ENCODE results near the gene BAK1. TPM values are rescaled to one million over a fixed set of nuclear protein-coding genes. Genes with fewer than 3 reads are reported as not detected.

BAK1 gene
- polyA plus RNA-seq, 3 donors: 27.8 to 41.5 (median 34.0) TPM

DNA sequence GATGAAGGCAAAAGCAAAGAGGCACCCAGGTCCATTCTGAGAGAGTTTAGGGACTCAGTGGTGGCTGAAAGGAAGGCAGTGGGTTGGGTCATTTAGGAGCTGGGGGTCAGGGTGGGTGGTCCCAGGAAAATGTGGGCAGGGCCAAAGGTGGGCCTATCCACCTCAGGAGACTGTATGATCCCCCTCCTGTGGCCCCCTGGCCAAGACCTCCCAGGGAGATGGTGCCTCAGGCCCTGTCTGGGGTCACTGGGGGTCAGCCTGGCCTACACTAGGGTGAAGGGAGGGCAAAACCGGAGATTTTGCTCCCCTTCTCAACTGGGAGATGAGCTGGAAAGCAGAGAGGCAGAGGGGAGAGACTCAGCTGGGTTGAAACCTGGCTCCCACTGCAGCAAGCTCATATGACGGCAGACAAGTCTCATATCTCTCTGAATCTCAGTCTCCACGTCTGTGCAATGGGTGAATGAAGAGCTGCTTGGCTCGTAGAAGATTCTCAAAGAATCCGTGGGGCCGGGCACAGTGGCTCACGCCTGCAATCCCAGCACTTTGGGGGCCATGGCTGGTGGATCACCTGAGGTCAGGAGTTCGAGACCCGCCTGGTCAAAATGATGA is 11.5 kb upstream of the BAK1 start:
- no peak overlapping the region for H3K27ac ChIP-seq (ENCODE audit: low read depth in 1 of 2, low read length in 2 of 2)
- H3K4me3 Mint-ChIP-seq: no peak overlapping the region

DNA sequence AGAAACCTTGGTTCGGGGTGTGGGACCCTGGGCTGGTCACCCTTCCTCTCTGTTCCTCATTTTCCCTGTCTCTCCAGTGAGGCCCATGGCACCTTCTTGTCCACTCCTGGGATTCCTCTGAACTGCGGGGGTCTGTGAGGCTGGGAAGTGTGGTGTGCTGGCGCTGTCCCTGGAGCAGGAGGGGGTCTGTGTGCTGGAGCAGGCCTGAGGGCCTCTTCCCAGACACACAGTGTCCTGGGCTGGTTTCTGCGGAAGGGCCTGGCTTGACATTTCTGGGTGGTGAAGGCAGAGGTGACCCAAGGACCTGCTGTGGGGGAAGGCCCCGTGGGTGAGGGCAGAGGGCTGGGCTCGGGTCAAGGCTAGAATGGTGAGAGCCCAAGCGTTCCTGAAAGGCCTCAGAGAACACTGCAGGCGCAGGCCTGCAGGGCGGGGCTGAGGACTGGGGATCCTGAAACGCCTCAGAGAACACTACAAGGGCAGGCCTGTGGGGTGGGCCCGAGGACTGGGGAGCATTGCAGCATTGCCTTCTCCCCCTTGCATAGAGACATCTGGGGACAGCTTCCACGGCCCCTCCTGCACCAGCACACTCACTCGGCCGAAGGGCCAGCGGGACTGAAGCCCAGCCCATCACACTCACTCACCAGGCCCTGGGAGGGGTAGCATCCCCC is 10.6 kb upstream of the BAK1 start:
- no peak overlapping the region for H3K27ac ChIP-seq (ENCODE audit: low read depth in 1 of 2, low read length in 2 of 2)
- WGBS (ENCODE audit: insufficient coverage): 85% methylated on average over 12 of the region's 15 CpGs
- no peak for DNase-seq
- no peaks in the 10 kb centered on the region for H3K36me3 ChIP-seq (replicated peaks in 1 of 2; ENCODE audit: control insufficient read depth in 1 of 2, insufficient read depth in 2 of 2, low read length in 2 of 2)
- no peak overlapping the region for H3K4me2 ChIP-seq (replicated peaks; ENCODE audit: extremely low read depth, low read length, poor library complexity, severe bottlenecking)
- Mint-ChIP-seq H3K27me3 (ENCODE audit: low read depth in 3 of 3) (peaks cover 22 to 27% (median 25%) of the 10 kb centered on the region in 3 donors), H3K27ac (no peak overlapping the region), H3K9me3 (peaks cover 0 to 3% (median 0%) of the 10 kb centered on the region in 7 donors), H3K4me3 (no peak overlapping the region), H3K36me3 (no peaks in the 10 kb centered on the region), H3K4me1 (peaks cover 19% of the 10 kb centered on the region)
- H3K4me1 ChIP-seq (ENCODE audit: control insufficient read depth in 1 of 2, insufficient read depth in 2 of 2, low read length in 2 of 2): peaks cover 3 to 13% of the 10 kb centered on the region in 2 donors
- H2AFZ ChIP-seq (ENCODE audit: insufficient read depth, low read depth, low read length, poor library complexity, severe bottlenecking): no peak overlapping the region
- intact Hi-C loops (cut with micrococcal nuclease): no loop called here
- TF ChIP-seq, protein P1, sequence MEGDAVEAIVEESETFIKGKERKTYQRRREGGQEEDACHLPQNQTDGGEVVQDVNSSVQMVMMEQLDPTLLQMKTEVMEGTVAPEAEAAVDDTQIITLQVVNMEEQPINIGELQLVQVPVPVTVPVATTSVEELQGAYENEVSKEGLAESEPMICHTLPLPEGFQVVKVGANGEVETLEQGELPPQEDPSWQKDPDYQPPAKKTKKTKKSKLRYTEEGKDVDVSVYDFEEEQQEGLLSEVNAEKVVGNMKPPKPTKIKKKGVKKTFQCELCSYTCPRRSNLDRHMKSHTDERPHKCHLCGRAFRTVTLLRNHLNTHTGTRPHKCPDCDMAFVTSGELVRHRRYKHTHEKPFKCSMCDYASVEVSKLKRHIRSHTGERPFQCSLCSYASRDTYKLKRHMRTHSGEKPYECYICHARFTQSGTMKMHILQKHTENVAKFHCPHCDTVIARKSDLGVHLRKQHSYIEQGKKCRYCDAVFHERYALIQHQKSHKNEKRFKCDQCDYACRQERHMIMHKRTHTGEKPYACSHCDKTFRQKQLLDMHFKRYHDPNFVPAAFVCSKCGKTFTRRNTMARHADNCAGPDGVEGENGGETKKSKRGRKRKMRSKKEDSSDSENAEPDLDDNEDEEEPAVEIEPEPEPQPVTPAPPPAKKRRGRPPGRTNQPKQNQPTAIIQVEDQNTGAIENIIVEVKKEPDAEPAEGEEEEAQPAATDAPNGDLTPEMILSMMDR (IDR thresholded peaks at IDR 0.05): no peak
- no peak overlapping the region for H3K9ac ChIP-seq (ENCODE audit: insufficient read depth, low read length, poor library complexity, severe bottlenecking)
- peaks cover 3 to 14% of the 10 kb centered on the region in 2 donors for H3K27me3 ChIP-seq (ENCODE audit: control insufficient read depth in 2 of 2, insufficient read depth in 2 of 2, low read length in 2 of 2)
- H3K4me3 ChIP-seq (replicated peaks in 1 of 3; ENCODE audit: low read depth in 2 of 3, low read length in 3 of 3): no peak overlapping the region
- H4K20me1 ChIP-seq (ENCODE audit: insufficient read depth, low read length): no peaks in the 10 kb centered on the region
- H3K9me3 ChIP-seq (replicated peaks in 1 of 2; ENCODE audit: control insufficient read depth in 1 of 2, insufficient read depth in 1 of 2, low read length in 2 of 2): no peaks in the 10 kb centered on the region
- H3K79me2 ChIP-seq (ENCODE audit: insufficient read depth, low read length): no peaks in the 10 kb centered on the region

More for the DNA sequence above, 11.5 kb upstream of the BAK1 start:
- no peaks in the 10 kb centered on the region for H3K79me2 ChIP-seq (ENCODE audit: insufficient read depth, low read length)
- H3K27me3 ChIP-seq (ENCODE audit: control insufficient read depth in 2 of 2, insufficient read depth in 2 of 2, low read length in 2 of 2): peaks cover 3 to 14% of the 10 kb centered on the region in 2 donors
- Mint-ChIP-seq H3K36me3 (no peaks in the 10 kb centered on the region), H3K4me1 (peaks cover 16% of the 10 kb centered on the region), H3K27ac (peak overlapping the region in 1 of 7 donors; percentile 24), H3K27me3 (ENCODE audit: low read depth in 3 of 3) (peaks cover 22 to 27% (median 27%) of the 10 kb centered on the region in 3 donors), H3K9me3 (peaks cover 0 to 3% (median 0%) of the 10 kb centered on the region in 7 donors)
- no peaks in the 10 kb centered on the region for H3K9me3 ChIP-seq (replicated peaks in 1 of 2; ENCODE audit: control insufficient read depth in 1 of 2, insufficient read depth in 1 of 2, low read length in 2 of 2)
- TF ChIP-seq, protein P1 (IDR thresholded peaks at IDR 0.05): no peak
- intact Hi-C loops (cut with micrococcal nuclease): no loop called here
- H3K4me3 ChIP-seq (replicated peaks in 1 of 3; ENCODE audit: low read depth in 2 of 3, low read length in 3 of 3): no peak overlapping the region
- WGBS (ENCODE audit: insufficient coverage): 89% methylated on average over 4 of the region's 9 CpGs
- DNase-seq: no peak
- H3K9ac ChIP-seq (ENCODE audit: insufficient read depth, low read length, poor library complexity, severe bottlenecking): no peak overlapping the region
- H3K4me1 ChIP-seq (ENCODE audit: control insufficient read depth in 1 of 2, insufficient read depth in 2 of 2, low read length in 2 of 2): peaks cover 0 to 10% of the 10 kb centered on the region in 2 donors
- H3K36me3 ChIP-seq (replicated peaks in 1 of 2; ENCODE audit: control insufficient read depth in 1 of 2, insufficient read depth in 2 of 2, low read length in 2 of 2): no peaks in the 10 kb centered on the region
- no peaks in the 10 kb centered on the region for H4K20me1 ChIP-seq (ENCODE audit: insufficient read depth, low read length)
- no peak overlapping the region for H3K4me2 ChIP-seq (replicated peaks; ENCODE audit: extremely low read depth, low read length, poor library complexity, severe bottlenecking)
- no peak overlapping the region for H2AFZ ChIP-seq (ENCODE audit: insufficient read depth, low read depth, low read length, poor library complexity, severe bottlenecking)
